Liver (tissue), 3 donors: Measurements from ENCODE around the gene GLIPR2.

Experiments used
- CTCF ChIP-seq: fragments of 150-350 bp; IDR thresholded peaks from 2 replicates; pipeline ENCODE4 v1.5.1; 2017; ENCODE audit warnings: improper control_type of control experiment, low read depth, low read length; ENCODE audit not compliant: missing input control
- EGR1 ChIP-seq, 2 donors: IDR thresholded peaks; 2 replicates each; pipeline ENCODE4 v1.6.1; 2016 to 2018; ENCODE audit warnings: antibody characterized with exemption in 2 of 2, low read depth in 2 of 2
- HNF4A ChIP-seq, 2 donors: conservative IDR thresholded peaks; 2 replicates each; pipeline ENCODE4 v1.6.1; 2016; ENCODE audit warnings: antibody characterized with exemption in 2 of 2, mild to moderate bottlenecking in 2 of 2
- RAD21 ChIP-seq, 2 donors: IDR thresholded peaks; 2 replicates each; pipeline ENCODE4 v1.6.1; 2016; ENCODE audit warnings: antibody characterized with exemption in 2 of 2, mild to moderate bottlenecking in 2 of 2
- REST ChIP-seq: IDR thresholded peaks from 2 replicates; pipeline ENCODE4 v1.6.1; 2016; ENCODE audit warnings: antibody characterized with exemption, mild to moderate bottlenecking
- RXRA ChIP-seq, 2 donors: IDR thresholded peaks; 2 replicates each; pipeline ENCODE4 v1.6.1; 2017 to 2018; ENCODE audit warnings: antibody characterized with exemption in 2 of 2, mild to moderate bottlenecking in 1 of 2
- TAF1 ChIP-seq: conservative IDR thresholded peaks from 2 replicates; pipeline ENCODE4 v1.6.1; 2016; ENCODE audit warnings: antibody characterized with exemption, mild to moderate bottlenecking
- YY1 ChIP-seq: IDR thresholded peaks from 2 replicates; pipeline ENCODE4 v1.6.1; 2016; ENCODE audit warnings: antibody characterized with exemption, mild to moderate bottlenecking
- donor health status: healthy.
- donor health status: healthy.

GRCh38 chr9:36093384-36093783, 43.1 kb upstream of the GLIPR2 start:
- TF ChIP-seq CTCF (no peak), RXRA (IDR thresholded peaks at IDR 0.05) (peak; percentile 85 to 86), RAD21 (IDR thresholded peaks at IDR 0.05) (peak in 1 of 2 donors; percentile 9), HNF4A (conservative IDR thresholded peaks at IDR 0.05) (peak in 1 of 2 donors; percentile 35), REST (no peak), EGR1 (IDR thresholded peaks at IDR 0.05; ENCODE audit: low read depth in 2 of 2) (no peak), YY1 (peak; percentile 11), TAF1 (no peak)
